HG03175 (cell line): ENCODE data around the gene ATOSB.
"Not testable (repeated sequence)": the region's sequence is repeated elsewhere in the genome, so short reads cannot be mapped to it uniquely, and the experiment has no call there.

ENCODE experiments used
- ATAC-seq: cut with Tn5 transposase; IDR thresholded peaks from one replicate; pipeline ENCODE4 v1.9.1; 2021; ENCODE audit warnings: mild to moderate bottlenecking, moderate library complexity; ENCODE audit not compliant: unreplicated experiment

ATOSB gene

DNA sequence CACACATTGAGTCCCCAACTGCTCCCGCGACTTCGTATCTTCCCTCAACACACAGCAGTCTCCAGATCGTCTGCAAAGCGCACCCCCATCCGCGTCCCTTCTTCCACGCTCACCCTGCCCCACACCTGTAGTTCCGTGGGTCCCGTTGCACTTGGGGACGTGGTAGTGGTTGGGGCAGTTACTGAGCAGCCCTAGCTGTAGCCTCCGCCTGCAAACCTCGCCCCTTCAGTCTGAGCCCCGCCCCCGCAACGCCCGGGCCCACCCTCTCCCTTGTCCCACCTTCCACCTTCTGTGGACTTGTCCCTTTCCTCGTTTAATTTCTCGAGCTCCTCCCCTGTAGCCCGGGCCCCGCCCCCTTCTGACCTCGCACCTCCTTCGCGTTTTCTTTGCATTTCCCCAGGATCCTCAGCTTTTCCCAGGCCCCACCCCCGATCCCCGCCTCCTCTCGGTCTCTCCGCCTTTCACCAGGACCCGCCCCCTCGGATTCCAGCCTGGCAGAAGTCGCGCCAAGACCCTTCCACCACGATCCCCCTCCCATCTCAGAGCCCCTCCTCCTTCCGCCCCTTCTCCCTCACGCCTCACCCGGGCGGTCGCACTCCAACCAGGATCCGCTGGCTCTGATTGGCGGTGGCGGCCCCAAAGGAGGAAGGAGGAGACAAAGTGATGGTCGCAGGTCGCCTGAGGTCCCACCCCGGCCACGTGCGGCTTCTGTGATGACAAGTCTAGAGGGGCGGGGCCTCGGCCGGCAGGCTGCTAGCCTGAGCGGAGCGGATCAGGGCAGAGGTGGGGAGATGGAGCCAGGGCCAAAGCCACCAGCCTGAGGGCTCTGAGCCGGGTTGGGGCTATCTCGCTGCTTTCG is at the start of gene ATOSB:
Gene ATOSB, minus strand, starts transcription at position 183 of the 859 bp plus-strand sequence. CDS start 7,588 bp downstream, outside the sequence.
- peak; percentile 63 for ATAC-seq

GRCh38 chr9:35164711-35165110 is 49.0 kb upstream of the ATOSB start:
- no peak for ATAC-seq

GRCh38 chr9:35163413-35163812 is 47.8 kb upstream of the ATOSB start:
- no peak for ATAC-seq

DNA sequence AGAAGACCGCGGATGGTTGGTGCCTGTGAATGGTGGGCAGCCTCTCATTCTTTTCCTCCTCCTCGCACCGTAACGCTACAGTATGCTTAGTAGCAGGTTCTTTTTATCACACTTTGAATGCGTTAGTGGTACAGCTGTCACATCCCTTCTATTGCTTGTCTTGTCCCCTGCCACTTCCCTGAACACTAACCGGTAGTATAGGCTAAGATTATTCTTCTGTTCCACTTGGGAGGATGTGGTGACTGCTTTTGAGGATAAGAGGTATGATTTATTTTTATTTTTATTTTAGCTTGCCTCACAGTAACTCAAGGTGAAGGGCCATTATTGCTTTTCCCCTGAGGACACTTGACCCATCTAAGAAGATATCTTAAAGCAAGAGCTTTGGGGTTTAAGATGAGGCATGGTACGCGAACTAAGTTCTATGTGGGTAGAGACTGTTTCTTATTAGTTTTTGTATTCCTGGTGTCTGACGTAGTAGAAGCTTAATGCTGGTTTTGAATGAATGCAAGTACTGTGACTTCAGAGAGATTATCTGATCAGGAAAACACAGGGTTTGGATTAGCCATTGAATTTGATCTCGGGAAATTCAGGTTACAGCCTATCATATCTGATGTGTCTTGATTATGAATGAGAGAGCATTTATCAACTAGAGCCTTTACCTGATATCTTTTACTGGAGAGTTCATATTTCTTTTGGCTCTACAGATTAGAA is 47.1 kb upstream of the ATOSB start:
- ATAC-seq = no peak

DNA sequence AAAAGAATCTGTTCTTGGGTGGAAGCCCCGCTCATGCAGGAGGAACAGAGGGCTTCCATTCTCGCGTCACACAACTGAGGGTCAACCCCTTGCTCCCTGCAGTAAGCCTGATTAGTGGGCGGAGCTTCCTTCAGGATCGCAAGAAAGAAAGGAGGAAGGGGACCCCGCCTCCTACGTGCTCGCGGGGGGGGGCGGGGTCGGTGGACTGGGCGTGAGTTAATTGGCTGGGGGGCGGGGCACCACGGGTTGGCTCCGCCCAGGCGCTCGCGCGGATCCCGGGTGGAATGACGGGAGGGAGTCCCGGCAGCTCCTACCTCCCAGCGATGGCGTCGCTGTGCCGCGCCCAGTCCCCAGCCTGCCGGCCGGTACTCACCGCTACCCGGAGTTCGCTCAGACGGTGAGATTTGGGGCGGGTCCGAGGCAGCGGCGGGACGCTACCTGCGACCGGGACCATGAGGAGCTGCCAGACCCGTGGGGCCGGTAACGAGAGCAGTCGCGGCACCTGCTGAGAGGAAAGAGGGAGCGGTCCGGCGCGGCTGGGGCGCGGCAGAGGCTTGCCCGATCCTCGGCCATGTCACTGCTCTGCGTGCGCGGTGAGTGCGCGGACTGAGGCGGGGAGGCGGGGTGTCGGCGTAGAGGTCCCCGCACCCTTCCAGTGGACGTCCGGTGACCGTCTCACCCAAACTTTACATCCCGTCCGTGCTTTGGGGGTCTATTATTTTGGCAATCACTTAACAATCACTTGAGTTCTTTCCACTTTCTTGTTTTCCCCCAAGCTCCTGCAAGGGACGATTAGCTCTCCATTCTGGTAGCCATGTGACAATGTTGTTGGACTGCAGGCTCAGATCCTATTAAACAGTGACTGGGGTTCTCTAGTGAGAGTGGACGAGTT is 46.3 kb upstream of the ATOSB start, which contains the start of gene UNC13B:
Gene UNC13B, plus strand, starts transcription at position 297 of the 892 bp plus-strand sequence. Its CDS starts 275 bp downstream, at position 572.
- peak; percentile 68 for ATAC-seq

DNA sequence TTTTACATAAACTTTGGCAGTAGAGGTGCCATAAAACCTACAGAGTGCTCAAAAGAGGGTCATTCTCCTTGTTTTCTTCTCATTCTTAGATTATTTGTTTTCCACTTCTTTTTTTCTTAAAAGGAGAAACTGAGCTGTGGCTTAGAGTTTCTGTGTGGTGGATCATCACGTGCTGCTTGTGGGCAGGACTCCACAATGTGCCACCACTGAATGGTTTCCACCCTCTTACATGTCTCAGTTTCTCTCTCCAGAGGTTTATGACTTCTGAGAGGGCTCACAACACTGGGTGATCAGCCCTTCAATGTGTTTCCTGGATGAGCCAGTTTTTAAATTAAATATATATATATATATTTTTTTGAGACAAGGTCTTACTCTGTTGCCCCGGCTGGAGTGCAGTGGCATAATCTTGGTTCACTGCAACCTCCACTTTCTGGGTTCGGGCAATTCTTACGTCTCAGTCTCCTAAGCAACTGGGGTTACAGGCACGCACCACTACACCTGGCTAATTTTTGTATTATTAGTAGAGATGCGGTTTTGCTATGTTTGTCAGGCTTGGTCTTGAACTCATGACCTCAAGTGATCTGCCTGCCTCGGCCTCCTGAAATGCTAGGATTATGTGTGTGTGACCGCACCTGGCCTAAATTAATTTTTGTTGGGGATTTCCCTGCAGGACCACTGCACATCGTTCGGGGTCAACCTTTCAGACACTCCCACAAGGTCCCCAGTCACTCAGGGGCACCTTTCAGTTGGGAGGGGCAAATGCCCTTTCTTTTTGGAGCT is 43.0 kb upstream of the ATOSB start:
- no peak for ATAC-seq

GRCh38 chr9:35157836-35158235 is 42.2 kb upstream of the ATOSB start:
- ATAC-seq = not testable (repeated sequence)

- ATAC-seq = no peak
Measured at GRCh38 chr9:35156781-35157180, 41.1 kb upstream of the ATOSB start.

DNA sequence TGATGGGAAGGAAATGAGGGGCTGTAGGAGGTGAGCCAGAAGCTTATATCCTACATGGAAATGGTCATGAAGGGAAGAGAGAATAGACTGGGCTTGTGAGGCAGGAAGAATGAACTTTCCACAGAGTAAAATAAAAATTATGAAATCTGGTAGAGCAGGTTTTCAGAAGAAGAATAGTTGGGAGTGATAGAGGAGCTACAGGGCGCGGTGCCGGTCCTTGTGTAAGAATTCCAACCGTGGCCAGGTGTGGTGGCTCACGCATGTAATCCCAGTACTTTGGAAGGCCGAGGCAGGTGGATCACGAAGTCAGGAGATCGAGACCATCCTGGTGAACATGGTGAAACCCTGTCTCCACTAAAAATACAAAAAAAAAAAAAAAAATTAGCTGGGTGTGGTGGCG is 37.3 kb upstream of the ATOSB start:
- no peak for ATAC-seq

- not testable (repeated sequence) for ATAC-seq
Measured at GRCh38 chr9:35147941-35148563, 32.4 kb upstream of the ATOSB start.

DNA sequence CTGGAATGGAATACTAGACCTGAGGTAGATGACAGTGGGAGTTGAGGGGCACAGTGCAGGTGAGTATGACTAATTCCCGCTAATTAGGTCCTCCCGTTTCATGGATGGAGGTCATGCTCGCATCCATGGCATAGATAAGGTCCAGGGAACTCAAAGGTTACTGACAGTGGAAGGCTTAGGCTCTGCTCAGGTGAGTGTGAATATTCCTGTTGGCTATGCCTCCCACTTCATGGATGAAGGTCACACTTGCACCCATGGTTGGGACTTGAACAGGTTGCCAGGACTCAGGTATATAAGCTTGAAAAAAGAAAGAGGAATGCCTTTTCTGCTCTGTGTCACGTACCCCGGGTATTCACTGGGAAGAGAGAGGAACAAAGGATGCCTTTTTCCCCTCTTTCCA is 26.4 kb upstream of the ATOSB start:
- no peak for ATAC-seq

DNA sequence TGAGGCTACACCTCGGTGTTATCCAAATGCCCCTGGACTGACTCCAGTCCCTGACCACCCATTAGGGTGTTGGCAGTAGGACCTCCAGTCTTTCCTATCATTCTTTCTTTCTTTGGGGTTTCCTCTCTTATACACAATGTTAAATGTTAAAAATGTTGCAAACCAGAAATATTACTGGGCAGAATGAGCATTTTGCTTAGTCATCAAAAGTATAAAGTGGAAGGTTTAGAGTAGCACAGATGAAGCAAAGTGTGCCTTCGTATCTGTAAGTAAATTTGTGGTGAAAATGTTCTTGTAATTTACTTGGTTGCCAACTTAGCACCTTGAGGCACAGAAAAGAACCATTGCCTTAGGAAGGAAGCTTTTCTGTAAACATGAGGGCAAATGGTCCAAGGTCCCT is 24.4 kb upstream of the ATOSB start:
- no peak for ATAC-seq

DNA sequence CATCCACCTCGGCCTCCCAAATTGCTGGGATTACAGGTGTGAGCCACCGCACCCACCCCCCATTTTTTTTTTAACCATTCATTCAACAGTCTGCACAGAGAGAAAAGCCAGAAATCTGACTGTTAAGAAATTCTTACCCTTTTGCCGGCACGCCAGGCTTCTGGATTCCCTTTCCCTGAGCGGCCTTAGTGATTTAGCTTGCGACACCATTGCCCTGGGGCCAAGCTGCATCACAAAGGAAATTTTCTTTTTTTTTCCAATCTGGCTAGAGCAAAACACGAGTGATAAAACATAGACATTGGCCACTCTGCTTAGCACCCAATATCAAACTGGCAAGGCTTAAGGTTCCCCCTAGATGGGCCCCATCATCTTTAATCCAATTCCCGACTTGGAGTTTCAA is 21.2 kb upstream of the ATOSB start:
- ATAC-seq = no peak

GRCh38 chr9:35135988-35136387 is 20.3 kb upstream of the ATOSB start:
- ATAC-seq = no peak

DNA sequence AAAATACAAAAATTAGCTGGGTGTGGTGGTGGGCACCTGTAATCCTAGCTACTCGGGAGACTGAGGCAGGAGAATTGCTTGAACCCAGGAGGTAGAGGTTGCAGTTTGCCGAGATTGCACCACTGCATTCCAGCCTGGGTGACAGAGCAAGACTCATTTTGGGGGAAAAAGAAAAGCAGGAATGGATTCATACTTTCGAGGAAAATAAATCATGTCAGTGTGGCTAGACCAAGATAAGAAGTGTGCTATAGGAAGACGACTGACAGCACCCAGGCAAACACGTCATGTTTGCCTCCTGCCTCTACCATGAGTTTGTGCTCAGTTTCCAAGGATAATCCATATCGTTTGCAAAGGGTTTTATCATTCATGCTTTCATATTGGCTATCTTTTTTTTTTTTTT is 19.3 kb upstream of the ATOSB start:
- no peak for ATAC-seq

DNA sequence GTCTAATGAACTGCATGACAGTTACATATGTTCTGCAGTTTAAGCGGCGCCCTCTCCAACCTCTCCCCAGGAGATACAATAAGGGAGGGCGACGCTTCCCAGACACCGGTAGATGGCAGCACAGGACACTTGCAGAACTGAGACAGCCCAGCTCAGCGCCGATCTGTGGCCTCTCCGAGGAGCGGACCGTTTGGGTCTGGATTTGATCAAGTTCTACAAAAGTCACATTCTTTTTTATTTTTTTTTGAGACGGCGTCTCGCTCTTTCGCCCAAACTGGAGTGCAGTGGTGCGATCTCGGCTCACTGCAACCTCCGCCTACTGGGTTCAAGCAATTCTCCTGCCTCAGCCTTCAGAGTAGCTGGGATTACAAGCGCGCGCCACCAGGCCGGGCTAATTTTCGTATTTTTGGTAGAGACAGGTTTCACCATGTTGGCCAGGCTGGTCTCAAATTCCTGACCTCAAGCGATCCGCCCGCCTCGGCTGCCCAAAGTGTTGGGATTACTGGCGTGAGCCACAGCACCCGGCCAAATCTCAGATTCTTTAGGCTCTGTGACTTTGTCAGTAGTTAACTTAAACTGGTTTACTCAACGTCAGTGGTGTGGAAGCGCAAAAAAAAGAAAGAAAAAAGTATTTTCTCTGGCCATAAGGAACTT is 1.4 kb upstream of the ATOSB start:
- peak; percentile 56 for ATAC-seq

DNA sequence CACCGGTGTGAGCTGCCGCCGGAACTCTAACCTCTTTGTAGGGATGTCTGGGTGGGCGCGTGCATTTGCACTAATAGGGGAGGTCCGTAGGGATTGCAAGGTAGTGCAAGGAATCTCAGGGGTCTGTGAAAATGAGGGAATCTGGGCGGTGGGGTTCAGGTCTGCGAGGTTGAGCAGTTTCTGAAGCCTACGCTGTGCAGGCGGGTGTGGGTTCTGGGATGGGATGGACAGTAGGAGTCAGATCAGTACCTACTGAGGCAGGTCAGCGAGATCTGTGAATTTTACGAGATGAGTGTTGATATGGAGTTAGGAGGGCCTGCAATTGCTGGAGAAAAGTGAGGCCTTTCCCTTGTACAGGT is 856 bp upstream of the ATOSB start:
- no peak for ATAC-seq

DNA sequence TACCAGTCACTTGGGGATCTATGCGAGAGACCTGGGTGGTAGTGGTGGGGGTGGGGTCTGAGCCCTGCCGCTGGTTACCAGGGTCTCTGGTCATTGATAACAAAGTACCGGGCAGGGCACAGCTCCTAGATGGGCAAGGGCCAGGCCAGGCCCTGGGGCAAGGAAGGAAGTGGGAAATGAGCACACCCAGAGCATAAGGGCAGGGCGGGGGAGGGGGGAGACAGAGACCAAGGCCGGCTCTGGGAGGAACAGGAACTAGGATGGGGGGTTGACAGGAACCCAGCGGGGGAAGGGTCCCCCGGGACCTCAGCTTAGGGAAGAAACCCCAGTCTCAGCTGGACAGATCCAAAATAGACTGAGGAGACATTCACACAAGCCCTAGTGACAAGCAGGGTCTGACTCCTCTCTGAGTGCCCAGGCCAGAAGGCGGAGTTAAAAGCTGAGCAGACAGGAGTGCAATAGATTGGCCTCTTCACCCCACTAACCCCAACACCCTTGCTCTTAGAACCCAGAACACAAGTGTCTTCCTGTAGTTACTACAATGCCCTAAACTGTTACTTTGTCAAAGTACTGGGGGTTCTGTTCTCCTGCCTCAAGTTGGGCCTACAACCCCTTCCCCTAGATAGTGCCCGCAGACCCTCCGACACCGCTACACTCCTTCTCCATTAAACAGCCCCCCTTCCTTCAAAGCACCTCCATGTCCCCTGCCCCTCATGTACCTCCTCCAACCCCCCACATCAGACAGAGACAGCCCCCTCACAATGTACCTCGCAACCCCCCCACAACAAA is 628 bp downstream of the ATOSB start:
- ATAC-seq = no peak
